Astrocyte of the cerebellum (primary cell): ENCODE results near the gene DOK3.

Experiments
- DNase-seq: peaks from one replicate; pipeline ENCODE4 v3.0.0-alpha.2; 2011; ENCODE audit warnings: low read depth
- H3K4me3 ChIP-seq: 2 replicates; pipeline ENCODE4 v1.5.1; 2011; ENCODE audit warnings: mild to moderate bottlenecking, low read depth, low read length, moderate library complexity
- CTCF ChIP-seq: IDR thresholded peaks from 2 replicates; pipeline ENCODE4 v1.5.1; 2012; ENCODE audit warnings: low read length, low read depth, moderate library complexity, mild to moderate bottlenecking; ENCODE audit errors: missing control alignments
- in situ Hi-C: cut with HindIII; loops from 2 replicates; pipeline ENCODE4 v1.10.0; 2017; ENCODE audit warnings: low sequenced_read_pairs

Gene DOK3

GRCh38 chr5:177527595-177527994, 18.0 kb upstream of the DOK3 start:
- DNase-seq = no peak
- TF ChIP-seq CTCF = no peak
- in situ Hi-C loops = no loop called here
- no peak overlapping the region for H3K4me3 ChIP-seq

- in situ Hi-C loops = no loop called here
- no peak overlapping the region for H3K4me3 ChIP-seq
- no peak for DNase-seq
- no peak for TF ChIP-seq CTCF
Observed at GRCh38 chr5:177526791-177527190, 17.2 kb upstream of the DOK3 start.

GRCh38 chr5:177526191-177526590, 16.6 kb upstream of the DOK3 start:
- TF ChIP-seq CTCF = no peak
- in situ Hi-C loops = no loop called here
- no peak overlapping the region for H3K4me3 ChIP-seq
- no peak for DNase-seq

DNA sequence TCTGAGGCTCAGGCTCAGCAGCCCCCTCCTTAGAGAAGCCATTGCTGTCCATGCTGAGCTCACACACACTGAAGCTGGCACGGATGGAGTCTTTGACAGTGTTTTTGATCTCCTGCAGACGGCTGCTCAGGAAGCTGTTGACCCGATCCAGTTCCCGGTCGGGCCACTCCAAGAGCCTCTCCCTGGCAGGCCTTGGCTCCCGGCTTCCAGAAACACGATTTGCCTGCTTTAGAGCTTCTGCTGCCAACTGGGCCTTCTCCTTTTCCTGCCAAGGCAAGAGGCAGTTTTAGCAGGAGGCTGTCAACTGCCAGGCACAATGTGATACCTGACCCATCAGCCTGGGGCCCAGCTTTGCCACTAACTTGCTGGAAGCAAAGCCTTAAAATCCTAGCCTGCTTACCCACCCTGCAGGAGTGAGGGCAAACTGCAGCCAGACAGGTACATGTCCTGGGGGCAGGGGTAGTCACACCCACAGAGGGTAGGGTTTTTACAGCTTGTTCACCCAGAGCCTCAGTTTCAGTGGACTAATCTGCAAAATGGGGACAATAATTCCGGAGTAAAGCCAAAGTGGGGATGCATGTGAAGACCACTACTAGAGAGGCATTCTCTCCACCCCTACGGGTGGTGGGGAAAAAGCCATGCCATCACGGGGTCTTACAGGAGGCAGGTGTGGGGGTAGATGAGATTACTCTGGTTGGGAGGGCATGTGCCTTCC, 15.5 kb upstream of the DOK3 start:
- no peak for DNase-seq
- no peak for TF ChIP-seq CTCF
- in situ Hi-C loops = no loop called here
- no peak overlapping the region for H3K4me3 ChIP-seq

- no peak overlapping the region for H3K4me3 ChIP-seq
- DNase-seq = no peak
- TF ChIP-seq CTCF = no peak
- in situ Hi-C loops = no loop called here
Observed at GRCh38 chr5:177524539-177524900, 14.9 kb upstream of the DOK3 start.

DNA sequence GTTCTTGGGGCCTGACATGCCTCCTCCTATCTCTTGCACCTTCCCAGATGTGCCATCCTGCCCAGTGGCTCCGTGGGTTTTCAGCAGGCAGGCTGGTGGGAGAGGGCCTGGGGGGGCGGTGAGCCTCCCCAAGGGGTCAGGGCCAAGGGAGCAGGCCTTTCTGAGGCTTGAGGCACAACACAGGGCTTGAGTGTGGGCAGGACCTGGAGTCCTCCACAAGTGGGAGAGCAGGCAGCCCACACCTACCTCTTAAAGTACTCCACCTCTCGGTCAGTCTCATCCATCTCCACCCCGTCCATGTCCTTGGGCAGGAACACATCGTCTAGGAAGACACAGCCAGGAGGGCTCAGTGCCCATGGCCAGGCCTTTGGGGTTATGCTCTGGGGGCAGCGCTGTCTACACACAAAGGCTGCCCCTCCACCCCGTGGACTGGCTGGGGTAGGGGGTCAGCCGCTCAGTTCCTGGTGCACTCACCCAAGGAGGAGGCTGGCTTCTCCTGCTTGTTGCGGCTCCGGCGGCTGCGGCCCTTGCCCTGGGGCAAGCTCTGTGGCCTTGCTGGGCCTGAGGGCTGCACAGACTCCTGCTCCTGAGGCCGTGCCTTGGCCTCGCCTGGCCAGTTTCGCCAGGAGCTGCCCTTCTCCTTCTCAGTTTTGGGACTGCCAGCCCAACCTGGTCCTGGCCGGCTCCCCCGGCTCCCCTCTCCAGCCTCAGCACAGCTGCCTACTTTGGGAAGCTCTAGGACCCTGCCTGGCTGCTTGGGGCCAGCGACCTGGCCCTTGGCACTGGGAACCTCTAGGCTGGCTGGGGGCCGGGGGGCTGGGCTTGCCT, 14.3 kb upstream of the DOK3 start:
- in situ Hi-C loops = no loop called here
- DNase-seq = no peak
- TF ChIP-seq CTCF = no peak
- no peak overlapping the region for H3K4me3 ChIP-seq
